NCI-H1930 (cell line): ENCODE results near the gene CCDC90B.

ENCODE experiments used
- DNase-seq, 2 experiments: peaks; one replicate each; lab custom pipeline; 2025; lab: John Stamatoyannopoulos, UW

The CCDC90B gene

DNA sequence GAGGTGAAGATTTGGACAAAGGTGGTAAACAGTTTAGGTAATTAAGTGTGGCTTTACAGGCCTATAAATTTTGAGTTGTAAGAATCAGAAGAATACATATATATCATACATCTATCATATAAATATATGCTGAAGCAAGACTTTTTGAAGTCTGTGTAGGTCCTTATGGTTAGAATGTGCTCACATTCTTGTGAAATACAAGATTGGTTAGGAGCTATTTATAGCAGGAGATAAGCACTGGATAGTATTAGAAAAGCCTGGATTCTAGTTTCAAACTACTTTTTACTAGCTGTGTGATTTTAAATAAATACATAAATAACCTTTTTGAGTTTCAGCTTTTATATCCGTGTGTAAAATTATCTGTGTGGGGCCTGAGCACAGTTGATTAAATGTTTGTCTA lies 50.3 kb downstream of the CCDC90B start:
- DNase-seq: no peak

DNA sequence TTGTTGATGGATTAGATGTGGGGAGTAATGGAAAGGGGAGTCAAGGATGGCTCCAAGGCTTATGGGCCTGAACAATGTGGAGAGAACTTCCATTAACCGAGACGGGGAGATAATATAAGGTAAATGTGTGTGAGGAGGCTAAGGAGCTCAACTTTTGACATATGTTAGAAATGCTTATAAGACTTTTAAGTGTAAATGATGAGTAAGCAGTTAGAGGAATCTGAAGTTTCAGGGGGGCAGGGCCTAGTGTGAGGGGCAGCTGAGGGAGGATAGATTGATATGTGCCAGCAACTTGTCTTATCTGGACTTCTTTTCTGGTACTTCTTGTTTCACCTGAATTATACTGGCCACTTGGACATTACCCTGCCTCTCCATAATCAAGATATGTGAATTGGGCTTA lies 62.7 kb downstream of the CCDC90B start:
- DNase-seq: no peak

DNA sequence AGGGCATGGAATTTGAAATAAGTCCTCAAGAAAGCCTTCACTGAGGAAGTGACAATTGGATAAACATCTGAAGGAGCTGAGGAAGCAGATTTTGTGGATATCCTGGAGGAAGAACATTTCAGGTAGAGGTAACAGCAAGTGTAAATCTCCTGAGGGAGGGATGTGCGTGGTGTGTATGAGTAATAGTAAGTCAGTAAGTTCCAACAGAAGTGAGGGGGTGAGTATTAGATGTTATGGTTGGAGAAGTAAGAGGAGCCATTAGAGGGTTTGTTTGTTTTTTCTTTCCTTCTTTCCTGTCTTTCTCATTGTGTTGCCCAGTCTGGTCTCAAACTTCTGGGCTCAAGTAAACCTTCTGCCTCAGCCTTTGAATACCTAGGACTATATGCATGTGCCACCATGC lies 63.7 kb downstream of the CCDC90B start:
- no peak for DNase-seq

DNA sequence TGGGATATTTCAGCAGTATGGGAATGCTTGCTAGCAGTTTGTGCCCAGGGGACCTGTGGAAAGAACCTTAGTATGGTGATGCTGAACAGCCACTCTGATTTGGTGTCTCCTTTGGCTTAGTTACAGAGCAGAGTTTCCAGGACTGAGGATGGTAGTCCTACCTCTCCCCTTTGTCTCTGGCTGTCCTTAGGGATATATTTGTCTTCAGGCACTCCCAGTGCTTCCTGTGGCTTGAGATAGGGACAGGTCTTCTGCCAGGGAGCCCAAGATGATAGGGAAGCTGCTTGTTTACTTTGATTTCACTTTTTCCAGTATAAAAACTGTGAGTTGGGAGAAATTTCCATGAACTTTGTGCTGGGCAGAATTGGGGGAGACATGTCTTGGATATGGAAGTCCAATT lies 64.5 kb downstream of the CCDC90B start:
- no peak for DNase-seq

DNA sequence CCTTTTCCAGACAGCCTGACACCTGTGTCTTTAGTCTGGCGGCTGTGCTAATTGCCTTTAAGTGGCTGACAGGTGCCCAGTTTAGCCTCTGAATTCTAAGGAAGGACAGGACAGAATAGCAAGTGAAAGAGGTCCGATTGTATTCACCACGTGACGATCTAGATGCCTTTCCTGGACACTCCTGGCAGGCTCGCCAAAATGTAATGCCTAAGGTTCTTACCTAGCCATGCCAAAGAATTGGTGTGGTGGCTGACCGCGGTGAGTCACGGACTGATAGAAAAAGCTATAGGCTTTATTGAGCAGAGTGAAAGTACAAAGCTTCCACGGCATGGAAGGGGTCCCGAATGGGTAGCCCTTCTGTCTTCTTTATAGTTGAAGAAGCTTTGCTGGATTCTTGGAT lies 65.9 kb downstream of the CCDC90B start:
- no peak for DNase-seq

DNA sequence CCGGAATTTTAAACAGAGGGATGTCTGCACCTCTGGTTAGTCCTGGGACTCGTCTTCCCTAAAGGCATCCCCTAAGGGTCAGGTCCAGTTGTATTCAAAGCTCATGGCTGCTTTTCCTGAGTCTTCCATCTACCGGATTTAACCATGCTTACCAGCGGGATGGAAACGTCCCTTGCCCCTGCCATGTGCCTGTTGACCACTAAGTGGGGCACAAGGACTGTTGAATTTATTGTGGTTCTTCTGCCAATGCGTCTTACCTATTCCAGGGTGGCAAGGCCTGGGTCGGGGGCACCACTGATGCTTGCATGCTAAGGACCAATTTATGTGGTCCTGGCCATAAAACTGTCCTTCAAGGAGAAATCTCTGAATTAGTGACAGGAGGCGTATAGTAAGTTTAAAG lies 67.1 kb downstream of the CCDC90B start:
- DNase-seq: no peak
